ENCODE measurements around the gene NRAS.
"Not testable (repeated sequence)": the region's sequence is repeated elsewhere in the genome, so short reads cannot be mapped to it uniquely, and the experiment has no call there.

Gene NRAS

GRCh38 chr1:114716304-114717170, at the start of gene NRAS:
NRAS (minus strand) TSS chr1:114716771; CDS start chr1:114716160, 611 bp downstream.
- DNase-seq (ENCODE audit: low read depth) = peak; percentile 95

GRCh38 chr1:114764689-114765088, 48.1 kb upstream of the NRAS start:
- DNase-seq (ENCODE audit: low read depth) = no peak

GRCh38 chr1:114758256-114758832, 41.8 kb upstream of the NRAS start:
- no peak for DNase-seq (ENCODE audit: low read depth)

GRCh38 chr1:114757455-114758255, 41.1 kb upstream of the NRAS start, which contains the start of gene CSDE1:
CSDE1 (minus strand) TSS chr1:114757984; CDS start chr1:114739890, 18,094 bp downstream.
- DNase-seq (ENCODE audit: low read depth) = peak; percentile 94

GRCh38 chr1:114756949-114757454, 40.4 kb upstream of the NRAS start:
- no peak for DNase-seq (ENCODE audit: low read depth)

- DNase-seq (ENCODE audit: low read depth) = no peak
Measured at GRCh38 chr1:114756009-114756892, 39.7 kb upstream of the NRAS start.

GRCh38 chr1:114755006-114755931, 38.7 kb upstream of the NRAS start:
- DNase-seq (ENCODE audit: low read depth) = no peak

GRCh38 chr1:114753702-114754101, 37.1 kb upstream of the NRAS start:
- not testable (repeated sequence) for DNase-seq (ENCODE audit: low read depth)

- DNase-seq (ENCODE audit: low read depth) = no peak
Measured at GRCh38 chr1:114753143-114753542, 36.6 kb upstream of the NRAS start.

- no peak for DNase-seq (ENCODE audit: low read depth)
Measured at GRCh38 chr1:114750780-114751179, 34.2 kb upstream of the NRAS start.

- no peak for DNase-seq (ENCODE audit: low read depth)
Measured at GRCh38 chr1:114749835-114750234, 33.3 kb upstream of the NRAS start.

- no peak for DNase-seq (ENCODE audit: low read depth)
Measured at GRCh38 chr1:114746450-114747121, 30.0 kb upstream of the NRAS start.

- no peak for DNase-seq (ENCODE audit: low read depth)
Measured at GRCh38 chr1:114745291-114745690, 28.7 kb upstream of the NRAS start.

- DNase-seq (ENCODE audit: low read depth) = no peak
Measured at GRCh38 chr1:114741963-114742746, 25.6 kb upstream of the NRAS start.

GRCh38 chr1:114740331-114740730, 23.8 kb upstream of the NRAS start:
- DNase-seq (ENCODE audit: low read depth) = no peak

- no peak for DNase-seq (ENCODE audit: low read depth)
Measured at GRCh38 chr1:114737314-114737849, 20.8 kb upstream of the NRAS start.

GRCh38 chr1:114735479-114735878, 18.9 kb upstream of the NRAS start:
- no peak for DNase-seq (ENCODE audit: low read depth)

GRCh38 chr1:114729782-114730181, 13.2 kb upstream of the NRAS start:
- DNase-seq (ENCODE audit: low read depth) = no peak

- DNase-seq (ENCODE audit: low read depth) = no peak
Measured at GRCh38 chr1:114728553-114728952, 12.0 kb upstream of the NRAS start.
